ENCODE results near the gene SYT12. TPM values are rescaled to one million over a fixed set of nuclear protein-coding genes. Genes with fewer than 3 reads are reported as not detected.

The SYT12 gene
- total RNA-seq, 1 experiment from 2014 or later = 1.9 TPM

DNA sequence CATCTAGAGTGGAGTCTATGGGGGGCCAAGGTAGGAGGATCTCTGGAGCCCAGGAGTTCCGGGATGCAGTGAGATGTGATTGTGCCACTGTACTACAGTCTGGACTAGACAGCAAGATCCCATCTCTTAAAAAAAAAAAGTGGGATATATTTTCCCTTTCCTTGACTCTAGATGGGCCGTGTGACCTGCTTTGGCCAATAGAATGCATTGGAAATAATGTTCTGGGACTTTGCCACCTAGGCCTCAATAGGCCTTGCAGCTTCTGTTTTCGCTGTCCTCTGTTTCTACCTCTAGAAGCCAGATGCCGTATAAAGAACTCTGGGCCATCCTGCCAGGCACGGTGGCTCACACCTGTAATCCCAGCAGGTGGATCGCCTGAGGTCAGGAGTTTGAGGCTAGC is 44.2 kb upstream of the SYT12 start:
- no peak overlapping the region for H2AK5ac ChIP-seq (ENCODE audit: insufficient read length, low read length)
- H2BK20ac ChIP-seq (ENCODE audit: low read depth, low read length, poor library complexity, severe bottlenecking) = no peak overlapping the region
- no peak overlapping the region for H4K91ac ChIP-seq (ENCODE audit: insufficient read length, low read depth, low read length)
- TF ChIP-seq, protein P1, sequence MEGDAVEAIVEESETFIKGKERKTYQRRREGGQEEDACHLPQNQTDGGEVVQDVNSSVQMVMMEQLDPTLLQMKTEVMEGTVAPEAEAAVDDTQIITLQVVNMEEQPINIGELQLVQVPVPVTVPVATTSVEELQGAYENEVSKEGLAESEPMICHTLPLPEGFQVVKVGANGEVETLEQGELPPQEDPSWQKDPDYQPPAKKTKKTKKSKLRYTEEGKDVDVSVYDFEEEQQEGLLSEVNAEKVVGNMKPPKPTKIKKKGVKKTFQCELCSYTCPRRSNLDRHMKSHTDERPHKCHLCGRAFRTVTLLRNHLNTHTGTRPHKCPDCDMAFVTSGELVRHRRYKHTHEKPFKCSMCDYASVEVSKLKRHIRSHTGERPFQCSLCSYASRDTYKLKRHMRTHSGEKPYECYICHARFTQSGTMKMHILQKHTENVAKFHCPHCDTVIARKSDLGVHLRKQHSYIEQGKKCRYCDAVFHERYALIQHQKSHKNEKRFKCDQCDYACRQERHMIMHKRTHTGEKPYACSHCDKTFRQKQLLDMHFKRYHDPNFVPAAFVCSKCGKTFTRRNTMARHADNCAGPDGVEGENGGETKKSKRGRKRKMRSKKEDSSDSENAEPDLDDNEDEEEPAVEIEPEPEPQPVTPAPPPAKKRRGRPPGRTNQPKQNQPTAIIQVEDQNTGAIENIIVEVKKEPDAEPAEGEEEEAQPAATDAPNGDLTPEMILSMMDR (conservative IDR thresholded peaks at IDR 0.05) = no peak
- no peaks in the 10 kb centered on the region for H3K27me3 ChIP-seq (ENCODE audit: insufficient read depth, low read length)
- H3K4me3 Mint-ChIP-seq = no peak overlapping the region
- H2BK15ac ChIP-seq (ENCODE audit: low read depth, low read length) = no peak overlapping the region
- no peak overlapping the region for H4K8ac ChIP-seq (replicated peaks; ENCODE audit: insufficient read length, low read depth, low read length)
- no peak overlapping the region for H3K4me2 ChIP-seq (ENCODE audit: insufficient read depth, insufficient read length, low read length)
- H3K4me1 Mint-ChIP-seq = peaks cover 4 to 15% of the 10 kb centered on the region in 2 experiments
- no peaks in the 10 kb centered on the region for H3K23me2 ChIP-seq (ENCODE audit: insufficient read length, low read depth, low read length, poor library complexity, severe bottlenecking)
- no peaks in the 10 kb centered on the region for H3K4me1 ChIP-seq (ENCODE audit: insufficient read depth, low read length)
- no peak overlapping the region for H2BK120ac ChIP-seq (ENCODE audit: low read depth, low read length, poor library complexity, severe bottlenecking)
- peaks cover 11% of the 10 kb centered on the region for H3K27me3 Mint-ChIP-seq (ENCODE audit: low read depth)
- H4K5ac ChIP-seq (ENCODE audit: insufficient read length, low read depth, low read length) = no peak overlapping the region
- H3K79me2 ChIP-seq (ENCODE audit: insufficient read depth, low read length) = no peaks in the 10 kb centered on the region
- no peak overlapping the region for H2BK12ac ChIP-seq (ENCODE audit: insufficient read length, low read depth, low read length)
- no peak overlapping the region for H3K27ac Mint-ChIP-seq
- H3K9me3 Mint-ChIP-seq = peaks cover 7 to 12% of the 10 kb centered on the region in 2 experiments
- no peak overlapping the region for H2AFZ ChIP-seq (ENCODE audit: low read length)
- no peaks in the 10 kb centered on the region for H3K9me3 ChIP-seq (ENCODE audit: control insufficient read depth, low read depth, low read length)
- H3K36me3 Mint-ChIP-seq (ENCODE audit: insufficient read depth in 1 of 3, low read depth in 3 of 3) = peaks cover 2 to 4% (median 2%) of the 10 kb centered on the region in 3 experiments; a peak in 5 of 7 replicates
- no peak overlapping the region for H3K9ac ChIP-seq (ENCODE audit: extremely low read depth, insufficient read length, low read length)
- H3K14ac ChIP-seq (ENCODE audit: insufficient read depth, low read length) = no peak overlapping the region
- no peaks in the 10 kb centered on the region for H4K20me1 ChIP-seq (ENCODE audit: control insufficient read depth, insufficient read depth, insufficient read length)
- no peak for DNase-seq
- no peak overlapping the region for H3T11ph ChIP-seq (ENCODE audit: low read length)
- no peaks in the 10 kb centered on the region for H3K79me1 ChIP-seq (ENCODE audit: insufficient read depth, low read depth, low read length, poor library complexity, severe bottlenecking)
- no peak overlapping the region for H3K23ac ChIP-seq (ENCODE audit: insufficient read length, low read depth, low read length)
- H3K4ac ChIP-seq (ENCODE audit: low read depth, low read length) = no peak overlapping the region
- H3K18ac ChIP-seq (ENCODE audit: insufficient read length, low read depth, low read length) = no peak overlapping the region
- WGBS (ENCODE audit: extremely low coverage, insufficient read length, low lambda C conversion rate) = no CpG with 5 or more reads among the region's 6 CpGs
- no peak overlapping the region for H2BK5ac ChIP-seq (ENCODE audit: insufficient read length, low read length)
- H3K27ac ChIP-seq (ENCODE audit: insufficient read length, low read depth, low read length) = no peak overlapping the region
- no peak overlapping the region for H3K56ac ChIP-seq (ENCODE audit: insufficient read length, low read depth, low read length)
